ENCODE measurements around the gene TDRD9.
"Not testable (repeated sequence)": the region's sequence is repeated elsewhere in the genome, so short reads cannot be mapped to it uniquely, and the experiment has no call there.

Gene TDRD9

DNA sequence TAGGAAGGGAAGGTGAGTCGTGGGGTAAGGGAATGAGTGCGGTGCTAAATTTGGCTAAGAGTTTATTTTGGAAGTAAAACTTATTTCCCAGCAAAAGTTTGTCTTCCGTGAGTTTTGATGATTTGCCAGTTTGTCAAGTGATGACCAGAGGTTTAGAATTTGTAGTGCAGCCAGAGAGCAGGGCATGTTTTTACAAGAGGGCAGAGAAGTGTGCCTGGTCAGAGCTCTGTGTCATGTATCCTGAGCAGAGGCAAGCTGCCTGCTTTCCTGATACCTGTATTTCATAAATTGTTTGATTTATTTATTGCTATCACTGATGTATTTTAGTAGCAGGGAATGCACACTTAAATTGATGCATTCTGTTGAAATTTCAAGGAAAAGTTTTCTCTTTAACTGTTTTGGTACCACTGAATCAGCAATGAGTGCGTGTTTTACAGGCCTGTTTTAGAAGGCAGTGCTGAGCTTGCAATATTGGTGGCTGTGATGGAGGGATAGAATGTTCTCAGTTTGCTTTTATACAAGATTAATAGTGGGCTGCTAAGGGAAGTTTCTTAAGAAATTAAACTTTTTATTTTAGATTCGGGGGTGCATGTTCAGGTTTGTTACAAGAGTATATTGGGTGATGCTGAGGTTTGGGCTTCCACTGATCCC lies 33.8 kb downstream of the TDRD9 start:
- no peak overlapping the region for H3K4me3 ChIP-seq
- DNase-seq (ENCODE audit: low spot score): no peak
- TF ChIP-seq, protein P1, sequence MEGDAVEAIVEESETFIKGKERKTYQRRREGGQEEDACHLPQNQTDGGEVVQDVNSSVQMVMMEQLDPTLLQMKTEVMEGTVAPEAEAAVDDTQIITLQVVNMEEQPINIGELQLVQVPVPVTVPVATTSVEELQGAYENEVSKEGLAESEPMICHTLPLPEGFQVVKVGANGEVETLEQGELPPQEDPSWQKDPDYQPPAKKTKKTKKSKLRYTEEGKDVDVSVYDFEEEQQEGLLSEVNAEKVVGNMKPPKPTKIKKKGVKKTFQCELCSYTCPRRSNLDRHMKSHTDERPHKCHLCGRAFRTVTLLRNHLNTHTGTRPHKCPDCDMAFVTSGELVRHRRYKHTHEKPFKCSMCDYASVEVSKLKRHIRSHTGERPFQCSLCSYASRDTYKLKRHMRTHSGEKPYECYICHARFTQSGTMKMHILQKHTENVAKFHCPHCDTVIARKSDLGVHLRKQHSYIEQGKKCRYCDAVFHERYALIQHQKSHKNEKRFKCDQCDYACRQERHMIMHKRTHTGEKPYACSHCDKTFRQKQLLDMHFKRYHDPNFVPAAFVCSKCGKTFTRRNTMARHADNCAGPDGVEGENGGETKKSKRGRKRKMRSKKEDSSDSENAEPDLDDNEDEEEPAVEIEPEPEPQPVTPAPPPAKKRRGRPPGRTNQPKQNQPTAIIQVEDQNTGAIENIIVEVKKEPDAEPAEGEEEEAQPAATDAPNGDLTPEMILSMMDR (IDR thresholded peaks at IDR 0.05): no peak
- H3K27ac ChIP-seq: no peak overlapping the region

- Histone ChIP-seq H3K4me3 (no peak overlapping the region), H3K27ac (no peak overlapping the region)
- TF ChIP-seq, protein P1 (IDR thresholded peaks at IDR 0.05): no peak
- DNase-seq (ENCODE audit: low spot score): no peak
Measured at GRCh38 chr14:103966631-103967030, 38.4 kb downstream of the TDRD9 start.

DNA sequence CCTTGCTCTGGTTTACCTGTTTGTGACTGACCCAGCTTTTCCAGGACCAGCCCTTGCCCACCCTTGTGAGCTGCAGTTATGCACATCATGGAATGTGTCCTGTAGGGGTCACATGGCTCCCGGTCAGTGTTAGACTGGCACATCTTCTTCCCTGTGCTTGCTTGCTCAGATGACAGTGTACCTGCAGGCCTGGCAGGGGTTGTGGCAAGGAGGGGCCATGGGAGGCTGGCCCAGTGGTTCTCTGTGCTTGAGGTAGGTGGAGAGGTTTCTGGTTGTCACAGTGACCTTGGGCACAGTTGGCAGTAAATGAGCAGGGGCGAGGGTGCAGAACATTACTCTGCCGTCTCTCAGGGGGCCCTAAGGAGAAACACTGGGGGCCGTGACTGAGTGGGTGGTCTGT lies 41.7 kb downstream of the TDRD9 start:
- TF ChIP-seq, protein P1 (IDR thresholded peaks at IDR 0.05): no peak
- DNase-seq (ENCODE audit: low spot score): no peak
- Histone ChIP-seq H3K27ac (no peak overlapping the region), H3K4me3 (no peak overlapping the region)

DNA sequence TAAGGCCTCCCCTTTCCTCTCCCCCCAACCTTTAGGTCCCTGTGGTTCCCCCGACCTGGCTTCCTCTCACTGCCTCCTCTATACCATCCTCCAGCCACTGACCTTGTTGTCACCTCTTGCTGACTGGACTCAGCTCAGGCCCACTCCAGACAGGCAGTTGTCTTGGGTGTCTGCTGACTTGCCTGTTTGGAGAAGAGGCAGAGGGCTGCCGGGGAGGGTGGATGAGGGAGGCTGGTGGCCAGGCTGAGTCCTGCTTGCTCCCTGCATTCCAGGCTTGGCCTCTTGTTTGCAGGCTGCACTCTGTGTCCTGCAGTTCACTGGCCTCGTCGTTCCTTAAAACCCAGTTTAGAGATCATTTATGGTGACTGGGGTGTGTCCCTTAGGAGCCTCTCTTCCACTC lies 45.1 kb downstream of the TDRD9 start:
- Histone ChIP-seq H3K27ac (no peak overlapping the region), H3K4me3 (no peak overlapping the region)
- no peak for DNase-seq (ENCODE audit: low spot score)
- TF ChIP-seq, protein P1 (IDR thresholded peaks at IDR 0.05): no peak

DNA sequence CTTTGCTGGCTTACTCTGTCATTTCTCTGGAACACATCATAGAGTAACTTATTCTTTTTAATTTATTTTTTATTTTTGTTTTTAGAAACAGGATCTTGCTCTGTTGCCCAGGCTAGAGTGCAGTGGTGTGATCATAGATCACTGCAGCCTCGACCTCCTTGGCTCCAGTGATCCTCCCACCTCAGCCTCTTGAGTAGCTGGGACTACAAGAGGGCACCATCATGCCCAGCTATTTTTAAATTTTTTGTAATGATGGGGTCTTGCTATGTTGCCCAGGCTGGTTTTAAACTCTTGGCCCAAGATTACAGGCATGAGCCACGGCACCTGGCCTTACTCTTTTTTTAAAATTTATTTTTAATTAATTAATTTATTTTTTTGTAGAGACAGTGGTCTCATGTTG lies 46.3 kb downstream of the TDRD9 start:
- TF ChIP-seq, protein P1 (IDR thresholded peaks at IDR 0.05): no peak
- no peak for DNase-seq (ENCODE audit: low spot score)
- H3K27ac ChIP-seq: no peak overlapping the region
- no peak overlapping the region for H3K4me3 ChIP-seq

- H3K27ac ChIP-seq; H3K4me3 ChIP-seq; DNase-seq (ENCODE audit: low spot score): not testable (repeated sequence)
- TF ChIP-seq, protein P1 (IDR thresholded peaks at IDR 0.05): peak; percentile 40
Measured at GRCh38 chr14:103980623-103981238, 52.5 kb downstream of the TDRD9 start.

DNA sequence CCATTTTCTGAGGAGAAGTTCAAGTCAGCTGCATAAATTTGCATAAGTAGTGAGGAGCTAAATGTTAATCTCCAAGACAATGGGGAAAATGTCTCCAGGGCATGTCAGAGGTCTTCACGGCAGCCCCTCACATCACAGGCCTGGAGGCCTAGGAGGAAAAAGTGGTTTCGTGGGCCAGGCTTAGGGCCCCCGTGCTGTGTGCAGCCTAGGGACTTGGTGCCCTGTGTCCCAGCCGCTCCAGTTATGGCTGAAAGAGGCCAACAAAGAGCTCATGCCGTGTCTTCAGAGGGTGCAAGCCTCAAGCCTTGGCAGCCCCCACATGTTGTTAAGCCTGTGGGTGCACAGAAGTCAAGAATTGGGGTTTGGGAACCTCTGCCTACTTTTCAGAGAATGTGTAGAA lies 55.9 kb downstream of the TDRD9 start:
- Histone ChIP-seq H3K27ac (no peak overlapping the region), H3K4me3 (no peak overlapping the region)
- TF ChIP-seq, protein P1 (IDR thresholded peaks at IDR 0.05): no peak

More for the DNA sequence above, 55.9 kb downstream of the TDRD9 start:
- no peak for DNase-seq (ENCODE audit: low spot score)
